Colonic mucosa (tissue), 4 donors: ENCODE measurements around the gene KRTAP5-3. TPM values are rescaled to one million over a fixed set of nuclear protein-coding genes. Genes with fewer than 3 reads are reported as not detected.
"Not testable (repeated sequence)": the region's sequence is repeated elsewhere in the genome, so short reads cannot be mapped to it uniquely, and the experiment has no call there.

Experiments
- DNase-seq: peaks from one replicate; pipeline ENCODE4 v3.0.0-alpha.2; 2020
- H3K27ac ChIP-seq: fragments of 200-600 bp; one replicate; pipeline ENCODE4 v1.8.0; 2021
- H3K27me3 ChIP-seq: fragments of 200-600 bp; one replicate; pipeline ENCODE4 v1.8.0; 2021
- H3K36me3 ChIP-seq: fragments of 200-600 bp; one replicate; pipeline ENCODE4 v1.8.0; 2021
- H3K4me1 ChIP-seq: fragments of 200-600 bp; one replicate; pipeline ENCODE4 v1.8.0; 2021; ENCODE audit warnings: mild to moderate bottlenecking
- H3K4me3 ChIP-seq: fragments of 200-600 bp; one replicate; pipeline ENCODE4 v1.8.0; 2021
- H3K9ac ChIP-seq, 2 donors: one replicate each; pipeline ENCODE4 v1.7.0; 2013; ENCODE audit warnings: control low read depth in 2 of 2, low read depth in 2 of 2, low read length in 2 of 2
- H3K9me3 ChIP-seq: fragments of 200-600 bp; one replicate; pipeline ENCODE4 v1.8.0; 2021
- intact Hi-C: fragments of 100-400 bp; cut with DNase I; formaldehyde crosslinking; loops from one replicate; pipeline ENCODE4 v1.14.1; 2022
- total RNA-seq, 2 donors: library from RNA; stranded (reverse); fragmentation: NEBNext Ultra II Directional in 1 of 2; extraction: Animal tissue kit (Norgen Biotek cat#: 25700) in 1 of 2; gene quantifications; one replicate each; pipeline ENCODE4 v1.2.1, GENCODE V29; 2021
- TF ChIP-seq, protein P1 (sequence below): fragments of 200-600 bp; IDR thresholded peaks from one replicate; pipeline ENCODE4 v1.8.0; 2022; ENCODE audit warnings: antibody characterized with exemption, mild to moderate bottlenecking
- donor health status: healthy.
- donor health status: DM: no; HTN: no; CAD: no.
- donor health status: DM: no; HTN: no; CAD: no.

The KRTAP5-3 gene
- total RNA-seq, 2 donors from 2014 or later, result not detected

DNA sequence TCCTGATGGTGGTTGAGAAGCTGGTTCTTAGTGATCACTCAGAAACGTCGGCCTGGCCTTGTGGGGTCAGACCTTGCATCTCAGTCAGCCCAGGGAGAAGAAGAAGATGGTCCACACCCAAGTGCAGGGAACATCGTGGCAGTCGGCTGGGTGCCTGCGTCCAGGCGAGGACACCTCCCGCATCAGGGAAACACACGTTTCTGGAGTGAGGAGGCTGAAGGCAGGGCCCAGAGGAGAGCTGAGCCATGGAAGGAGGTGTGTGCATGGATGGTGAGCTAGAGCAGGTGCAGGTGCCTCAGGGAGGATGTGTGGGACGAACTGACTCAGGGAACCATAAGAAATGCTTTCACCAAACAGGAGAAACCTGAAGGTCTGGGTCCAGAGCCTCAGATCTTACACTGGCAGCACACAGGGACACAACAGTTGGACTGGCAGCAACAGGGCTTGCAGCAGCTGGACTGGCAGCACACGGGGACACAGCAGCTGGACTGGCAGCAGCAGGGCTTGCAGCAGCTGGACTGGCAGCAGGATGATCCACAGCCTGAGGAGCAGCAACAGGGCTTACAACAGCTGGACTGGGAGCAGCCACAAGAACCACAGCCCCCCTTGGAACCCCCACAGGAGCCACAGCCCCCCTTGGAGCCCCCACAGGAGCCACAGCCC, 10.8 kb downstream of the KRTAP5-3 start:
- TF ChIP-seq, protein P1, sequence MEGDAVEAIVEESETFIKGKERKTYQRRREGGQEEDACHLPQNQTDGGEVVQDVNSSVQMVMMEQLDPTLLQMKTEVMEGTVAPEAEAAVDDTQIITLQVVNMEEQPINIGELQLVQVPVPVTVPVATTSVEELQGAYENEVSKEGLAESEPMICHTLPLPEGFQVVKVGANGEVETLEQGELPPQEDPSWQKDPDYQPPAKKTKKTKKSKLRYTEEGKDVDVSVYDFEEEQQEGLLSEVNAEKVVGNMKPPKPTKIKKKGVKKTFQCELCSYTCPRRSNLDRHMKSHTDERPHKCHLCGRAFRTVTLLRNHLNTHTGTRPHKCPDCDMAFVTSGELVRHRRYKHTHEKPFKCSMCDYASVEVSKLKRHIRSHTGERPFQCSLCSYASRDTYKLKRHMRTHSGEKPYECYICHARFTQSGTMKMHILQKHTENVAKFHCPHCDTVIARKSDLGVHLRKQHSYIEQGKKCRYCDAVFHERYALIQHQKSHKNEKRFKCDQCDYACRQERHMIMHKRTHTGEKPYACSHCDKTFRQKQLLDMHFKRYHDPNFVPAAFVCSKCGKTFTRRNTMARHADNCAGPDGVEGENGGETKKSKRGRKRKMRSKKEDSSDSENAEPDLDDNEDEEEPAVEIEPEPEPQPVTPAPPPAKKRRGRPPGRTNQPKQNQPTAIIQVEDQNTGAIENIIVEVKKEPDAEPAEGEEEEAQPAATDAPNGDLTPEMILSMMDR, result no peak
- intact Hi-C loops, result no loop called here
- H3K27me3 ChIP-seq, result no peaks in the 10 kb centered on the region

GRCh38 chr11:1596576-1597121, 11.6 kb downstream of the KRTAP5-3 start:
- H3K36me3 ChIP-seq, H3K27me3 ChIP-seq, intact Hi-C loops, H3K4me3 ChIP-seq, H3K9me3 ChIP-seq, H3K4me1 ChIP-seq: not testable (repeated sequence)
- H3K27ac ChIP-seq, result peak overlapping the region; percentile 57
- DNase-seq, result peak; percentile 43
- H3K9ac ChIP-seq, result peak overlapping the region; percentile 24 to 58

More for the DNA sequence above, 10.8 kb downstream of the KRTAP5-3 start:
- Histone ChIP-seq H3K36me3 (no peaks in the 10 kb centered on the region), H3K9ac (no peak overlapping the region), H3K27ac (no peak overlapping the region), H3K4me3 (no peak overlapping the region), H3K9me3 (no peaks in the 10 kb centered on the region), H3K4me1 (no peaks in the 10 kb centered on the region)
- no peak for DNase-seq

GRCh38 chr11:1595994-1596575, 12.2 kb downstream of the KRTAP5-3 start:
- Histone ChIP-seq H3K9ac (peak overlapping the region; percentile 24 to 58), H3K27ac (peak overlapping the region; percentile 57)
- H3K4me1 ChIP-seq, H3K9me3 ChIP-seq, H3K36me3 ChIP-seq, DNase-seq, H3K27me3 ChIP-seq, H3K4me3 ChIP-seq, intact Hi-C loops: not testable (repeated sequence)

DNA sequence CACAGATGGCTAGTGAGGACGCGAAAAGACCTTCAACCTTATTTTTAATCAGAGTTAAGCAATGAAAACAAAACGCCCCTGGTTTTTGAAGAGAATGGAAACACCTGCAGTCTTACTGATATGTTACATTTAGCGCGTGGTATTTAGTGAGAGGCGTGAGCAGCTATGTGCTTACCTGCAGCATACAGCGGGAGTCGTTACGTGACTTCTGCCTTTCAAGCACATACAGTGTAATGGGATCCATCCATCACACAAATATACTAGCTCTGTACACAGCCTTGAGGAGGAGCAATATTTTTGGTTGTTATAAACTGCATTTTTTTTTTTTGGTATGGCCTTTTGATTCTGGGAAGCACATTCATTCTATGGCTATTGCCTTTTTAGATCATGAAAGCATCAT, 15.6 kb downstream of the KRTAP5-3 start:
- H3K27me3 ChIP-seq, result no peaks in the 10 kb centered on the region
- H3K36me3 ChIP-seq, result no peaks in the 10 kb centered on the region
- no peaks in the 10 kb centered on the region for H3K4me1 ChIP-seq
- H3K9ac ChIP-seq, result no peak overlapping the region
- H3K27ac ChIP-seq, result no peak overlapping the region
- intact Hi-C loops, result no loop called here
- TF ChIP-seq, protein P1, result no peak
- no peaks in the 10 kb centered on the region for H3K9me3 ChIP-seq
- H3K4me3 ChIP-seq, result no peak overlapping the region
- DNase-seq, result no peak

GRCh38 chr11:1589996-1590395, 18.3 kb downstream of the KRTAP5-3 start:
- intact Hi-C loops, result no loop called here
- H3K27ac ChIP-seq, result no peak overlapping the region
- H3K9me3 ChIP-seq, result no peaks in the 10 kb centered on the region
- no peaks in the 10 kb centered on the region for H3K27me3 ChIP-seq
- no peaks in the 10 kb centered on the region for H3K36me3 ChIP-seq
- H3K4me3 ChIP-seq, result no peak overlapping the region
- no peak for DNase-seq
- TF ChIP-seq, protein P1, result no peak
- no peak overlapping the region for H3K9ac ChIP-seq
- H3K4me1 ChIP-seq, result no peaks in the 10 kb centered on the region

- H3K27ac ChIP-seq, intact Hi-C loops, H3K9me3 ChIP-seq, DNase-seq, H3K4me3 ChIP-seq, H3K36me3 ChIP-seq, H3K27me3 ChIP-seq, H3K9ac ChIP-seq, H3K4me1 ChIP-seq: not testable (repeated sequence)
Measured at GRCh38 chr11:1589191-1589963, 18.9 kb downstream of the KRTAP5-3 start.
